Measurements from ENCODE around the gene LRCH3. TPM values are rescaled to one million over a fixed set of nuclear protein-coding genes. Genes with fewer than 3 reads are reported as not detected.

Gene LRCH3
- total and polyA plus RNA-seq, 9 of the 15 experiments (the other 6 are each of a cell fraction or from before 2014, with no cell fraction given), result 4.6 to 75.3 (median 30.3) TPM

GRCh38 chr3:197793247-197793646, 2.2 kb downstream of the LRCH3 start:
- ATAC-seq (no peak), FAIRE-seq (no peak), DNase-seq (ENCODE audit: extremely low read depth in 1 of 4, low spot score in 3 of 4) (no peak)
- Histone ChIP-seq H3K4me2 (ENCODE audit: insufficient read depth, low read length) (no peak overlapping the region; the same call in 1 of the 2 replicates), H3K9me3 (replicated peaks; ENCODE audit: control insufficient read depth, insufficient read depth, low read depth, low read length) (no peaks in the 10 kb centered on the region), H3K9me1 (ENCODE audit: control insufficient read depth, insufficient read depth, low read length) (no peaks in the 10 kb centered on the region), H3K36me3 (ENCODE audit: control insufficient read depth, insufficient read depth, low read length) (no peaks in the 10 kb centered on the region), H4K20me1 (replicated peaks; ENCODE audit: control insufficient read depth, insufficient read depth, low read length) (no peaks in the 10 kb centered on the region; the same call in 1 of the 2 replicates), H3K4me1 (replicated peaks in 1 of 2; ENCODE audit: control insufficient read depth in 2 of 2, insufficient read depth in 2 of 2, low read length in 2 of 2) (peaks cover 14 to 18% of the 10 kb centered on the region in 2 experiments; a peak in 4 of 5 replicates), H3K9ac (ENCODE audit: insufficient read depth in 1 of 2, low read depth in 2 of 2, low read length in 2 of 2) (0 out of 4 replicates have a peak overlapping the region, but pooled peaks of 1 of the 2 experiments have one; percentile 24), H3K27me3 (ENCODE audit: control insufficient read depth in 2 of 2, insufficient read depth in 2 of 2, low read length in 2 of 2) (no peaks in the 10 kb centered on the region), H3K4me3 (no peak overlapping the region), H3K27ac (ENCODE audit: extremely low read depth, low read depth, low read length) (peak overlapping the region; percentile 24; the same call in 1 of the 3 replicates), H2AFZ (ENCODE audit: low read depth, low read length) (no peak overlapping the region), H3K79me2 (ENCODE audit: control insufficient read depth, insufficient read depth, low read length) (peaks cover 69% of the 10 kb centered on the region)
- CTCF ChIA-PET (ENCODE audit: low intra/inter-chr PET ratio), result interaction anchor here (0.7 kb wide), 1 partner anchor 228 kb away, joined by 4 read pairs; no protein-coding TSS in a partner anchor
- 0 out of 2 replicates have a peak, but pooled peaks have one; percentile 36 for TF ChIP-seq JUND (IDR thresholded peaks at IDR 0.05; ENCODE audit: borderline replicate concordance, low read depth, low read length)
- TF ChIP-seq JUND (tag; IDR thresholded peaks at IDR 0.05; ENCODE audit: borderline replicate concordance, low read depth, low read length), result no peak
- no peak for TF ChIP-seq LARP7 (IDR thresholded peaks at IDR 0.05)
- TF ChIP-seq SMARCE1 (IDR thresholded peaks at IDR 0.05), result 0 out of 2 replicates have a peak, but pooled peaks have one; percentile 15
- no peak for TF ChIP-seq FOXA1 (IDR thresholded peaks at IDR 0.05; ENCODE audit: borderline replicate concordance)
- peak; percentile 42; the same call in 1 of the 2 replicates for TF ChIP-seq ATF3 (IDR thresholded peaks at IDR 0.05)
- no peak for TF ChIP-seq ATF3 (CRISPR knock-in tag; conservative IDR thresholded peaks at IDR 0.05)
- POLR2A ChIA-PET, result interaction anchor here (0.9 to 1.2 kb wide), 2 partner anchors 9 to 28 kb away, joined by 3 read pairs; no protein-coding TSS in a partner anchor
- intact Hi-C loops (cut with micrococcal nuclease), result no loop called here
- 13% methylated on average over 2 of the region's 2 CpGs for WGBS (ENCODE audit: insufficient coverage, low coverage, missing lambda C conversion rate)
- in situ Hi-C loops (cut with MboI), result no loop called here
- BruUV-seq (replicated peaks), result TSS peak; percentile 25
